ENCODE measurements around the gene SYT9. TPM values are rescaled to one million over a fixed set of nuclear protein-coding genes. Genes with fewer than 3 reads are reported as not detected.

Gene SYT9
- total and polyA plus RNA-seq, 4 donors: 0.05 to 5.4 (median 2.6) TPM

- no peak for DNase-seq (ENCODE audit: low spot score)
- no peaks in the 10 kb centered on the region for H3K9me3 ChIP-seq (ENCODE audit: control insufficient read depth in 4 of 4, low read length in 3 of 4)
- no peak for TF ChIP-seq NR2F2 (IDR thresholded peaks at IDR 0.05)
- TF ChIP-seq, protein P1, sequence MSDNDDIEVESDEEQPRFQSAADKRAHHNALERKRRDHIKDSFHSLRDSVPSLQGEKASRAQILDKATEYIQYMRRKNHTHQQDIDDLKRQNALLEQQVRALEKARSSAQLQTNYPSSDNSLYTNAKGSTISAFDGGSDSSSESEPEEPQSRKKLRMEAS (IDR thresholded peaks at IDR 0.05): no peak
- no peak for TF ChIP-seq ZBTB33 (IDR thresholded peaks at IDR 0.05)
- TF ChIP-seq, protein P2, sequence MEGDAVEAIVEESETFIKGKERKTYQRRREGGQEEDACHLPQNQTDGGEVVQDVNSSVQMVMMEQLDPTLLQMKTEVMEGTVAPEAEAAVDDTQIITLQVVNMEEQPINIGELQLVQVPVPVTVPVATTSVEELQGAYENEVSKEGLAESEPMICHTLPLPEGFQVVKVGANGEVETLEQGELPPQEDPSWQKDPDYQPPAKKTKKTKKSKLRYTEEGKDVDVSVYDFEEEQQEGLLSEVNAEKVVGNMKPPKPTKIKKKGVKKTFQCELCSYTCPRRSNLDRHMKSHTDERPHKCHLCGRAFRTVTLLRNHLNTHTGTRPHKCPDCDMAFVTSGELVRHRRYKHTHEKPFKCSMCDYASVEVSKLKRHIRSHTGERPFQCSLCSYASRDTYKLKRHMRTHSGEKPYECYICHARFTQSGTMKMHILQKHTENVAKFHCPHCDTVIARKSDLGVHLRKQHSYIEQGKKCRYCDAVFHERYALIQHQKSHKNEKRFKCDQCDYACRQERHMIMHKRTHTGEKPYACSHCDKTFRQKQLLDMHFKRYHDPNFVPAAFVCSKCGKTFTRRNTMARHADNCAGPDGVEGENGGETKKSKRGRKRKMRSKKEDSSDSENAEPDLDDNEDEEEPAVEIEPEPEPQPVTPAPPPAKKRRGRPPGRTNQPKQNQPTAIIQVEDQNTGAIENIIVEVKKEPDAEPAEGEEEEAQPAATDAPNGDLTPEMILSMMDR (IDR thresholded peaks at IDR 0.05; ENCODE audit: low read depth, low read length, missing input control): no peak
- TF ChIP-seq SP1 (IDR thresholded peaks at IDR 0.05): no peak
- no peak overlapping the region for H3K27ac ChIP-seq (ENCODE audit: low read depth in 1 of 2, low read length in 2 of 2)
- peaks cover 0 to 5% (median 2%) of the 10 kb centered on the region in 4 donors for H3K4me1 ChIP-seq (ENCODE audit: control insufficient read depth in 4 of 4, insufficient read depth in 4 of 4, low read length in 3 of 4)
- no peak overlapping the region for H3K4me3 ChIP-seq (ENCODE audit: low read depth in 1 of 3, low read length in 3 of 3)
- H3K27me3 ChIP-seq (ENCODE audit: control insufficient read depth in 4 of 4, insufficient read depth in 4 of 4, low read length in 3 of 4): no peaks in the 10 kb centered on the region
- no peaks in the 10 kb centered on the region for H3K36me3 ChIP-seq (ENCODE audit: control insufficient read depth in 4 of 4, insufficient read depth in 3 of 4, low read depth in 1 of 4, low read length in 3 of 4)
- WGBS: 14% methylated on average over 2 of the region's 2 CpGs
- H3K9ac ChIP-seq (ENCODE audit: low read depth in 1 of 2, low read length in 2 of 2): no peak overlapping the region
Observed at GRCh38 chr11:7262672-7263071, 11.0 kb downstream of the SYT9 start.

- Histone ChIP-seq H3K9me3 (ENCODE audit: control insufficient read depth in 4 of 4, low read length in 3 of 4) (no peaks in the 10 kb centered on the region), H3K36me3 (ENCODE audit: control insufficient read depth in 4 of 4, insufficient read depth in 3 of 4, low read depth in 1 of 4, low read length in 3 of 4) (no peaks in the 10 kb centered on the region), H3K4me1 (ENCODE audit: control insufficient read depth in 4 of 4, insufficient read depth in 4 of 4, low read length in 3 of 4) (peaks cover 0 to 4% (median 2%) of the 10 kb centered on the region in 4 donors), H3K27me3 (ENCODE audit: control insufficient read depth in 4 of 4, insufficient read depth in 4 of 4, low read length in 3 of 4) (no peaks in the 10 kb centered on the region), H3K4me3 (ENCODE audit: low read depth in 1 of 3, low read length in 3 of 3) (no peak overlapping the region), H3K27ac (ENCODE audit: low read depth in 1 of 2, low read length in 2 of 2) (no peak overlapping the region), H3K9ac (ENCODE audit: low read depth in 1 of 2, low read length in 2 of 2) (no peak overlapping the region)
- no peak for TF ChIP-seq TAF1 (conservative IDR thresholded peaks at IDR 0.05)
- no peak for TF ChIP-seq FOXA1 (IDR thresholded peaks at IDR 0.05)
- TF ChIP-seq RXRA (IDR thresholded peaks at IDR 0.05): no peak
- TF ChIP-seq, protein P2 (IDR thresholded peaks at IDR 0.05; ENCODE audit: low read depth, low read length, missing input control): no peak
- no peak for TF ChIP-seq HNF4A (conservative IDR thresholded peaks at IDR 0.05)
- TF ChIP-seq, protein P1 (IDR thresholded peaks at IDR 0.05): no peak
- no peak for TF ChIP-seq NR2F2 (IDR thresholded peaks at IDR 0.05)
- TF ChIP-seq SP1 (IDR thresholded peaks at IDR 0.05): no peak
- TF ChIP-seq HNF4G (IDR thresholded peaks at IDR 0.05): no peak
- no peak for TF ChIP-seq EGR1 (IDR thresholded peaks at IDR 0.05; ENCODE audit: low read depth in 2 of 2)
- TF ChIP-seq ZBTB33 (IDR thresholded peaks at IDR 0.05): no peak
- TF ChIP-seq JUND (IDR thresholded peaks at IDR 0.05): no peak
- no peak for TF ChIP-seq YY1 (IDR thresholded peaks at IDR 0.05)
- no peak for TF ChIP-seq GABPA (IDR thresholded peaks at IDR 0.05 in 1 of 2, conservative IDR thresholded peaks at IDR 0.05 in 1 of 2)
- no peak for TF ChIP-seq FOXA2 (IDR thresholded peaks at IDR 0.05)
- no peak for TF ChIP-seq ATF3 (IDR thresholded peaks at IDR 0.05)
- no peak for TF ChIP-seq RAD21 (IDR thresholded peaks at IDR 0.05)
- TF ChIP-seq, protein P3, sequence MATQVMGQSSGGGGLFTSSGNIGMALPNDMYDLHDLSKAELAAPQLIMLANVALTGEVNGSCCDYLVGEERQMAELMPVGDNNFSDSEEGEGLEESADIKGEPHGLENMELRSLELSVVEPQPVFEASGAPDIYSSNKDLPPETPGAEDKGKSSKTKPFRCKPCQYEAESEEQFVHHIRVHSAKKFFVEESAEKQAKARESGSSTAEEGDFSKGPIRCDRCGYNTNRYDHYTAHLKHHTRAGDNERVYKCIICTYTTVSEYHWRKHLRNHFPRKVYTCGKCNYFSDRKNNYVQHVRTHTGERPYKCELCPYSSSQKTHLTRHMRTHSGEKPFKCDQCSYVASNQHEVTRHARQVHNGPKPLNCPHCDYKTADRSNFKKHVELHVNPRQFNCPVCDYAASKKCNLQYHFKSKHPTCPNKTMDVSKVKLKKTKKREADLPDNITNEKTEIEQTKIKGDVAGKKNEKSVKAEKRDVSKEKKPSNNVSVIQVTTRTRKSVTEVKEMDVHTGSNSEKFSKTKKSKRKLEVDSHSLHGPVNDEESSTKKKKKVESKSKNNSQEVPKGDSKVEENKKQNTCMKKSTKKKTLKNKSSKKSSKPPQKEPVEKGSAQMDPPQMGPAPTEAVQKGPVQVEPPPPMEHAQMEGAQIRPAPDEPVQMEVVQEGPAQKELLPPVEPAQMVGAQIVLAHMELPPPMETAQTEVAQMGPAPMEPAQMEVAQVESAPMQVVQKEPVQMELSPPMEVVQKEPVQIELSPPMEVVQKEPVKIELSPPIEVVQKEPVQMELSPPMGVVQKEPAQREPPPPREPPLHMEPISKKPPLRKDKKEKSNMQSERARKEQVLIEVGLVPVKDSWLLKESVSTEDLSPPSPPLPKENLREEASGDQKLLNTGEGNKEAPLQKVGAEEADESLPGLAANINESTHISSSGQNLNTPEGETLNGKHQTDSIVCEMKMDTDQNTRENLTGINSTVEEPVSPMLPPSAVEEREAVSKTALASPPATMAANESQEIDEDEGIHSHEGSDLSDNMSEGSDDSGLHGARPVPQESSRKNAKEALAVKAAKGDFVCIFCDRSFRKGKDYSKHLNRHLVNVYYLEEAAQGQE (IDR thresholded peaks at IDR 0.05): no peak
- no peak for DNase-seq (ENCODE audit: low spot score)
Observed at GRCh38 chr11:7263842-7264241, 12.1 kb downstream of the SYT9 start.

Measured in liver (tissue), 9 donors.